HG03135 (cell line): Measurements from ENCODE around the gene CCDC89.
A peak's percentile ranks its signal among the peaks of the same experiment; 100 is the strongest.
"Not testable (repeated sequence)": the region's sequence is repeated elsewhere in the genome, so short reads cannot be mapped to it uniquely, and the experiment has no call there.

Experiments used
- ATAC-seq: cut with Tn5 transposase; IDR thresholded peaks from one replicate; pipeline ENCODE4 v1.9.1; 2021; ENCODE audit warnings: mild to moderate bottlenecking, moderate library complexity; ENCODE audit not compliant: unreplicated experiment

CCDC89 gene

GRCh38 chr11:85654343-85654742 lies 31.7 kb downstream of the CCDC89 start:
- not testable (repeated sequence) for ATAC-seq

- ATAC-seq: no peak
These were observed 33.1 kb downstream of the CCDC89 start for GRCh38 chr11:85652786-85653447.

- no peak for ATAC-seq
These were observed 34.9 kb downstream of the CCDC89 start for GRCh38 chr11:85651118-85651517.

- peak; percentile 99 for ATAC-seq
These were observed 38.2 kb downstream of the CCDC89 start, which contains the start of gene TMEM126A for GRCh38 chr11:85647604-85648299. TMEM126A (plus strand) TSS chr11:85647967; CDS start chr11:85650256, 2,289 bp downstream.

- ATAC-seq: no peak
These were observed 38.9 kb downstream of the CCDC89 start for GRCh38 chr11:85647078-85647477.

GRCh38 chr11:85643191-85643614 lies 42.8 kb downstream of the CCDC89 start:
- no peak for ATAC-seq

DNA sequence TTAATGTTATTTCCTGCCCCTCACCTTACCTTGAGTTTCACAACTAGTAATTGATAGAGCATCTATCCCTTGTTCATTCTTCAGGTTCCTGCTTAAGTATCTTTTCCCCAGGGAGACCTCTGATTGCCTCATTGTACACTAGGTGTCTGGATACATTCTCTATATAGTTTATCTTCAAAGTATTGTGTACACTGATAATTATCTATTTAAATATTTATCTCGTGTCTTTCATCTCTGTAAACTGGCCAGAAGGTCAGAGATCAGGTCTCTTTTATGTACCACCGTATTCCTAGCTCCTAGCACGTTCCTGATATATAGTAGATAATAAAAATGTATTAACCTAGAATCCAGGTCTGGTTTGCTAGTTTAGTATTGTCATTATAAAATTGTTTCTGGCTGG lies 51.2 kb downstream of the CCDC89 start:
- no peak for ATAC-seq
